Keratinocyte (primary cell): ENCODE data around the gene HNF4A.

ENCODE experiments used
- CTCF ChIP-seq, 3 experiments: IDR thresholded peaks in 1 of 3; conservative IDR thresholded peaks in 1 of 3; optimal IDR thresholded peaks in 1 of 3; 2 replicates in 2 of 3; 3 replicates in 1 of 3; pipeline versions ENCODE3 to v1.5.1; 2011; ENCODE audit warnings: low read length in 3 of 3, mild to moderate bottlenecking in 3 of 3, moderate library complexity in 2 of 3, control low read depth in 1 of 3, inconsistent platforms in 1 of 3; ENCODE audit not compliant: insufficient read depth in 2 of 3; ENCODE audit errors: extremely low read depth in 1 of 3
- EZH2 ChIP-seq: IDR thresholded peaks from one replicate; pipeline ENCODE4 v1.6.1; 2012; ENCODE audit warnings: inconsistent platforms, mild to moderate bottlenecking, low read length, moderate library complexity

DNA sequence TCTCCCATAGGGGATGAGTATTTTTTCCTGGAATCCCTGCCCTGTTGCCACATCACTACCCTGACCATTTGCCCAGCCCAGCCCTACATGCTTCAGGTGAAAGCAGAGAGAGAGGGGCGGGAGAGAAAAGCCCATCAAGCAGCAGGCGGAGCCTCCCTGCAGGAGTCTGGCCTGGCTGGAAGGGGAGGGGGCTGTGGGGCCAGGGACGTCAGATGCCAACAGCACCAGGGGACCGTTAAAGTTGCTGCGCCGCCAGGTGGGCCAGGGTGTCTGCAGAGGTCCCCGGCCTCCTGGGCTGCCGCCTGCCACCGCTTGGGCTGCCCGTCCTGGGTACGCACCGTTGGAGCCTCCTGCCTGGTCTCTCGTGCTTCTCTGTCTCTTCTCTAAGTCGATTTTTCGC lies 19.4 kb upstream of the HNF4A start:
- no peak for TF ChIP-seq CTCF (optimal IDR thresholded peaks at IDR 0.05 in 1 of 3, IDR thresholded peaks at IDR 0.05 in 1 of 3, conservative IDR thresholded peaks at IDR 0.05 in 1 of 3; ENCODE audit: extremely low read depth in 1 of 3, insufficient read depth in 2 of 3, low read length in 3 of 3)
- no peak for TF ChIP-seq EZH2
